Gastrocnemius medialis (tissue), 4 donors: ENCODE results near the gene ZNF423. TPM values are rescaled to one million over a fixed set of nuclear protein-coding genes. Genes with fewer than 3 reads are reported as not detected.
A peak's percentile ranks its signal among the peaks of the same experiment; 100 is the strongest.

ENCODE experiments used
- ATAC-seq, 2 donors: fragments of 150-250 bp; one replicate each; pipeline ENCODE4 v1.9.1; 2016
- DNase-seq, 2 donors: peaks; one replicate each; pipeline ENCODE4 v3.0.0-alpha.2; 2019
- H3K27ac ChIP-seq, 4 donors: fragments of 200-600 bp; sonication (generic); 1 replicate in 1 of 4; 2 replicates in 3 of 4; pipeline ENCODE4 v1.5.1; 2016 to 2018; ENCODE audit warnings: mild to moderate bottlenecking in 2 of 4, moderate library complexity in 1 of 4
- H3K27me3 ChIP-seq, 3 donors: fragments of 200-600 bp; sonication (generic) in 2 of 3; 1 replicate in 1 of 3; 2 replicates in 2 of 3; pipeline versions ENCODE4 v1.5.1 to v1.6.0; 2016 to 2019; ENCODE audit warnings: mild to moderate bottlenecking in 1 of 3, moderate library complexity in 1 of 3
- H3K36me3 ChIP-seq, 2 donors: fragments of 200-600 bp; sonication (generic) in 1 of 2; one replicate each; pipeline ENCODE4 v1.5.1; 2017 to 2018
- H3K4me1 ChIP-seq, 2 donors: fragments of 200-600 bp; sonication (generic) in 1 of 2; one replicate each; pipeline ENCODE4 v1.5.1; 2016 to 2017; ENCODE audit warnings: mild to moderate bottlenecking in 2 of 2
- H3K4me3 ChIP-seq, 4 donors: fragments of 200-600 bp; sonication (generic) in 3 of 4; 1 replicate in 1 of 4; 2 replicates in 3 of 4; pipeline ENCODE4 v1.5.1; 2016 to 2019; ENCODE audit warnings: mild to moderate bottlenecking in 2 of 4
- H3K9me3 ChIP-seq, 3 donors: fragments of 200-600 bp; sonication (generic) in 2 of 3; 1 replicate in 1 of 3; 2 replicates in 2 of 3; pipeline ENCODE4 v1.5.1; 2016 to 2019
- CTCF ChIP-seq, 5 experiments: fragments of 450-650 bp in 3 of 5; fragments of 200-600 bp in 2 of 5; sonication (generic) in 2 of 5; IDR thresholded peaks in 4 of 5; conservative IDR thresholded peaks in 1 of 5; 1 replicate in 4 of 5; 2 replicates in 1 of 5; pipeline ENCODE4 v1.5.1; 2016 to 2019; ENCODE audit warnings: antibody characterized with exemption in 5 of 5, mild to moderate bottlenecking in 3 of 5, moderate library complexity in 3 of 5
- POLR2A ChIP-seq, 2 donors: fragments of 450-650 bp; IDR thresholded peaks; one replicate each; pipeline ENCODE4 v1.6.1; 2017; ENCODE audit warnings: antibody characterized with exemption in 2 of 2, mild to moderate bottlenecking in 2 of 2, moderate library complexity in 2 of 2
- in situ Hi-C, 4 donors: fragments of 200-750 bp; cut with MboI; loops; one replicate each; pipeline versions ENCODE4 v1.15.0 to v1.8.0; 2017; ENCODE audit warnings: low sequenced_read_pairs in 4 of 4
- intact Hi-C: fragments of 100-400 bp; cut with DNase I; formaldehyde crosslinking; loops from one replicate; pipeline ENCODE4 v1.15.1; 2023; ENCODE audit warnings: low total_unique reads
- total RNA-seq, 4 donors: library from RNA; depleted of rRNA; stranded (reverse); fragments of >200 nt; gene quantifications; one replicate each; pipeline versions ENCODE4 v1.1.0 to v1.2.3, GENCODE V29; 2016

ZNF423 gene
- total RNA-seq, 4 donors from 2014 or later: 8.4 to 15.8 (median 12.5) TPM

GRCh38 chr16:49827805-49828438 is 28.0 kb downstream of the ZNF423 start:
- intact Hi-C loops: no loop called here
- in situ Hi-C loops: no loop called here
- TF ChIP-seq CTCF (IDR thresholded peaks at IDR 0.05 in 4 of 5, conservative IDR thresholded peaks at IDR 0.05 in 1 of 5): no peak
- TF ChIP-seq POLR2A (IDR thresholded peaks at IDR 0.05): no peak
- Histone ChIP-seq H3K4me1 (peaks cover 89 to 90% of the 10 kb centered on the region in 2 donors), H3K27ac (peak overlapping the region; percentile 87 to 98 (median 96)), H3K9me3 (no peaks in the 10 kb centered on the region), H3K36me3 (no peaks in the 10 kb centered on the region), H3K4me3 (no peak overlapping the region), H3K27me3 (no peaks in the 10 kb centered on the region)
- DNase-seq (no peak), ATAC-seq (no peak)

GRCh38 chr16:49826515-49826914 is 29.4 kb downstream of the ZNF423 start:
- ATAC-seq (no peak), DNase-seq (no peak)
- Histone ChIP-seq H3K27ac (peak overlapping the region; percentile 87 to 98 (median 96)), H3K27me3 (no peaks in the 10 kb centered on the region), H3K4me3 (no peak overlapping the region), H3K9me3 (no peaks in the 10 kb centered on the region), H3K4me1 (peaks cover 89% of the 10 kb centered on the region in 2 donors), H3K36me3 (no peaks in the 10 kb centered on the region)
- intact Hi-C loops: no loop called here
- TF ChIP-seq POLR2A (IDR thresholded peaks at IDR 0.05) (no peak), CTCF (IDR thresholded peaks at IDR 0.05 in 4 of 5, conservative IDR thresholded peaks at IDR 0.05 in 1 of 5) (no peak)
- in situ Hi-C loops: no loop called here

GRCh38 chr16:49825041-49825440 is 30.9 kb downstream of the ZNF423 start:
- ATAC-seq: no peak
- in situ Hi-C loops: no loop called here
- peaks cover 88 to 97% of the 10 kb centered on the region in 2 donors for H3K4me1 ChIP-seq

GRCh38 chr16:49824593-49824992 is 31.3 kb downstream of the ZNF423 start:
- H3K4me1 ChIP-seq: peaks cover 87 to 94% of the 10 kb centered on the region in 2 donors
- no peak for ATAC-seq
- H3K27me3 ChIP-seq: no peaks in the 10 kb centered on the region
- peak overlapping the region; percentile 87 to 98 (median 96) for H3K27ac ChIP-seq
- no peak for TF ChIP-seq CTCF (IDR thresholded peaks at IDR 0.05 in 4 of 5, conservative IDR thresholded peaks at IDR 0.05 in 1 of 5)
- intact Hi-C loops: no loop called here
- no peaks in the 10 kb centered on the region for H3K9me3 ChIP-seq
- no peak overlapping the region for H3K4me3 ChIP-seq
- in situ Hi-C loops: no loop called here
- no peaks in the 10 kb centered on the region for H3K36me3 ChIP-seq
- no peak for DNase-seq

More at GRCh38 chr16:49825041-49825440, 30.9 kb downstream of the ZNF423 start:
- H3K9me3 ChIP-seq: no peaks in the 10 kb centered on the region
- no peak overlapping the region for H3K4me3 ChIP-seq
- no peaks in the 10 kb centered on the region for H3K36me3 ChIP-seq
- DNase-seq: no peak
- intact Hi-C loops: no loop called here
- H3K27ac ChIP-seq: peak overlapping the region; percentile 87 to 98 (median 96)
- H3K27me3 ChIP-seq: no peaks in the 10 kb centered on the region
- TF ChIP-seq CTCF (IDR thresholded peaks at IDR 0.05 in 4 of 5, conservative IDR thresholded peaks at IDR 0.05 in 1 of 5) (no peak), POLR2A (IDR thresholded peaks at IDR 0.05) (no peak)
